Eye (tissue), 1 donor: ENCODE data around the gene LIX1.
"Not testable (repeated sequence)": the region's sequence is repeated elsewhere in the genome, so short reads cannot be mapped to it uniquely, and the experiment has no call there.

ENCODE experiments used
- DNase-seq: peaks from one replicate; pipeline ENCODE4 v3.0.0-alpha.2; 2015

LIX1 gene

DNA sequence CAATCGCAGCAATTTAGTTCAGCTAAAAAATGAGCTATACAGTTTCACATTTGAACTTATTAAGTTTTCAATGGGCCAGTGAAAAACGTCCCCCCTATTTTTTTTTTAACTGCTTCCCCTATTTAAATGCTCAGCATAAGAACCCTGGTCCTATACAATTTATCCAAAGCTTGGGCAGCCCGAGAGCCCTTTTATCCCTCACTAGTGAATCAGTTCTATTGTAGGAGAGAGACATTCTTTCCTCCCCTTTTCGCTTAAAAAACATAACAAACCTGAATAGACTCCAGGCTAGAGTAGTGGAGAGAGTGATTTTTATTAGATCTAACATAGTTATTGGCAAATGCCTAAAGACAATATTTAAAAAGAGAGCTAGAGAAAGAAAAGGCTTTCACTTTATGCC lies 1.4 kb downstream of the LIX1 start:
- DNase-seq, result no peak

DNA sequence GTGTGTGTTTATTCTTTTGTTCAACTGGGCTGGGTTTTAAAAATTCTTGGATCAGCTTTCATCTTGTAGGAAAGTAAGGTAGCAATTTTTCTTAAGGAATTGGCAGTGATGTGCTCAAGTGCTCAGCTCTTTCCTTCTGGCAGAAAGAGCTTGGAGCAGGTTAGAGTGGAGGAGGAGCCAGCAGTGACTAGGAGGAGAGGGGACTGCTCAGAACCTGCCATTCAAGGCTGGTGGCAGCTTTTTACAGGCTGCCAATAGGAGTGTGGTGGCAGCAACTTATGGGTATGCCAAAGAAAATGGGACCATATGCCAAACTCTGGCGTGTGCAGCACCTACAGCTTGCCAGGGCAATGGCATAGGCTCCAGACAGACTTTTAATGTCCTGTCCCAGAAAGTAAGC lies 2.2 kb downstream of the LIX1 start:
- not testable (repeated sequence) for DNase-seq

- DNase-seq, result no peak
Measured at GRCh38 chr5:97136475-97136874, 5.9 kb downstream of the LIX1 start.

DNA sequence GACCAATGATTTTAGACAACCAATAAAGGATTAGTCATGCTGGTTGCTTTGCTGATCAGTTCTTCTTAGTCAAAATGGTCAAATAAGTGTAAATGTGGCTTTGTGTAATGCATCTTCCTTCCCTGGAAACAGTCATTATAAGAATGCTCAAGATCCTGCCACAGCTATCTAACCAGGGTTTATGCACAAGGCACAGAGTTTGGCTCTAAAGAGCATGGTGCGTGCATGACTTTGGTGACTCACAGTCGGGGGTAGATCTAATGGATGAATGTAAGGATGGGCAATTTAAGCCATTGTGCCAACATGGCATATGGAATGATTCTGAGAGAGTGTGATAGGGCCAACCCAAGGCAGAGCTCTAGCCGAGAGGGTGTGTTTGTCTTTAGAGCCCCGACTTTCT lies 6.5 kb downstream of the LIX1 start:
- no peak for DNase-seq

GRCh38 chr5:97134634-97135033 lies 7.8 kb downstream of the LIX1 start:
- no peak for DNase-seq

GRCh38 chr5:97133101-97133500 lies 9.3 kb downstream of the LIX1 start:
- no peak for DNase-seq

DNA sequence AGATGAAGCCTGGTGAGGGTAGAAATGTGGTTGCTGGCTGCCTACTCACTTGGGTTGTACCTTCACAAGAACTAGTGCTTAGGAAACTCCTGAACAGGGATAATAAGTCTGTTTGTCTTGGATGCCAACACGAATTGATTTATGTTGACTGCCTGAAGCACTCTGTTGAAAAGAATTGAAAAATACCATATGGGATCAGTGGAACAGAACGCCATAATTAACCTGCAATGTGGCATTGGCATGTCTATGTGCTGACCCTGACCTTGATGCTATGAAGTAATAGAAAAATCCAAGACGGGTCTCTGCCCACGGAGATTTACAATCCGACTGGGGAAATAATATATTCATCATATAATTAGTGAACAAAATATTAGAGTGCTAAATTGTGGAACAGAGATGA lies 10.5 kb downstream of the LIX1 start:
- no peak for DNase-seq

DNA sequence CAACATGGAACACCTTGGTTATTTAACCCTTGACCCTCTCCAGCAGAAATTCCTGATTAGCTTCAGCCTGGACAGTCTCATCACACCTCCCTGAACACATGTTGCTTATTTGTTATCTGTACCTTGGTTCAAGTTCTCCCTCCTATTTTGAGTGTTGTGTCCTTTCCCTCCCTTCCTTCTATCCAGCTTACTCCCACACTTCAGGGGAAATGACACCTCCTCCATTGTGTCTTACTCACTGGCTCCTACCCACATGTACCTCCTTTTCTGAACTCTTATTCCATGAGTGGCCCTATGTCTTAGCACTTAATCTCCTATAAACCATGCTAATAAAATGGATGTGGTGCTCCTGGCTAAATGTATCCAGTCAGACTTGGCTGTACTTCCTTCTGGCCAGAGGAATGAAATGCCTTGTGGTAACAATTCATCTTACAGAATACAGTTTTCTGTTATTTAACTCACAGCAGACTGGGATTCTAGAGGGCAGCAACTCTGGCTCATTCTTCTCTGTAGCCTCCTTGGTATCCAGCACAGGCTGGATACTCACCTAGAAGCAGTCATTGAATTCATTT lies 11.2 kb downstream of the LIX1 start:
- DNase-seq, result no peak

GRCh38 chr5:97127727-97128126 lies 14.7 kb downstream of the LIX1 start:
- DNase-seq, result no peak

DNA sequence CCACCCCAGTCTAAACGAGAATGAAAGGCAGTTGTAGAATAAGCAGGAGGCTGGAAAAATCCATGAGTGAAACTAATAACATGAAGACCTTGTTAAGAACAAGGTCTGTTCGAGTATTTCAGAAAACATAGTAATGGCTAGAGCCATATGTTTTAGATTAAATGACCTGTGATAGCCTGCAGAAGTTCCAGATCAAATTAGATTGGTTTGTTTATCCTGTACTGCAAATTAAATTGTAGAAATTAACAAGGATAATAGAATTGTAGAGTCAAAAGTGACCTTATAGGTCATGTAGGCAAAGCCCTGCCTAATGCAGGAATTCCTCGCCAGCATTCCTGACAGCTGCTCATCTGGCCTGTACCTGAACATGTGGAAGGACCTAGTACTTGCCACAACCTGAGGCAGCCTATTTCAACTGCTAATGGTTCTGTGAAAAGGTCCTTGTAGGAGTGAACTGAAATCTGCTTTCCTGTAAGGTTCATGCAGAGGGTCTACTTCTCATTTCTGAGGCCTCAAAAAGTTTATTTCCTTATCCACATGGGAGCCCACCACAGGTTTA lies 17.2 kb downstream of the LIX1 start:
- DNase-seq, result no peak

DNA sequence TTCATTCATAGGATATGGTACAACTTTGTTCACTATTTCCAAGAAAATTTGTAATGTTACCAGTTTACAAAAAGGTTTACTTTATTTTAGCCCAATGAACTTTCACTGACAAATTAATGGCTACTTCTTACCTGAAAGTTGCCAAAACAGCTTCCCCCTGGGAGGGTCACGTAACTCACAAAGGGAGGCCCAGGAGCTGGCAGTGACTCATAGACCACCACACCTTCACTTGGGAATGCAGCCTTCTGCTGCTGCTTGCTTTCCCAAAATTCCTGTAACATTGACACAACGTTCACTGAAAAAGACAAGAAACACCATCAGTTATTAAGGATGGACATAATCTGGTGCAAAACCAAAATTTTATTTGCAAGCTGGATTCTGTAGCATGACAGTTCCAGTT lies 18.1 kb downstream of the LIX1 start:
- DNase-seq, result no peak

- no peak for DNase-seq
Measured at GRCh38 chr5:97121848-97122247, 20.6 kb downstream of the LIX1 start.

- no peak for DNase-seq
Measured at GRCh38 chr5:97120195-97120594, 22.2 kb downstream of the LIX1 start.

DNA sequence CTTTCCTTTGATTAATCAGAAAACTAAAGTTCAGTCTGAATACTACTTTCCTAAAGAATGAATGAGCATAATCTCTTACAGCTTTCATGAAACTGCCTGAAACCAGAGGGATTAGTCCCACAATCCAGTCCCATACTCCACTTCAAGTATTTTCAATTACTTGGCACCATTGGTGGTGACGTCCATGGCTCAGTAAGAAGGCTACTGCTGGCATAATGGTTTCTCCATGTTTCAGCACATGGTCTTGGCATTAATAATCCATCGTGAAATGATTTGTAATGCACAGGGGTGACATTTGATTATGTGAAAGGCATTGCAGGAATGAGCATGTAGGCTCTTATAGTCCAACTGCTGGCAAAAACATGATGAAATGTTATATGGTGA lies 23.4 kb downstream of the LIX1 start:
- DNase-seq, result no peak

DNA sequence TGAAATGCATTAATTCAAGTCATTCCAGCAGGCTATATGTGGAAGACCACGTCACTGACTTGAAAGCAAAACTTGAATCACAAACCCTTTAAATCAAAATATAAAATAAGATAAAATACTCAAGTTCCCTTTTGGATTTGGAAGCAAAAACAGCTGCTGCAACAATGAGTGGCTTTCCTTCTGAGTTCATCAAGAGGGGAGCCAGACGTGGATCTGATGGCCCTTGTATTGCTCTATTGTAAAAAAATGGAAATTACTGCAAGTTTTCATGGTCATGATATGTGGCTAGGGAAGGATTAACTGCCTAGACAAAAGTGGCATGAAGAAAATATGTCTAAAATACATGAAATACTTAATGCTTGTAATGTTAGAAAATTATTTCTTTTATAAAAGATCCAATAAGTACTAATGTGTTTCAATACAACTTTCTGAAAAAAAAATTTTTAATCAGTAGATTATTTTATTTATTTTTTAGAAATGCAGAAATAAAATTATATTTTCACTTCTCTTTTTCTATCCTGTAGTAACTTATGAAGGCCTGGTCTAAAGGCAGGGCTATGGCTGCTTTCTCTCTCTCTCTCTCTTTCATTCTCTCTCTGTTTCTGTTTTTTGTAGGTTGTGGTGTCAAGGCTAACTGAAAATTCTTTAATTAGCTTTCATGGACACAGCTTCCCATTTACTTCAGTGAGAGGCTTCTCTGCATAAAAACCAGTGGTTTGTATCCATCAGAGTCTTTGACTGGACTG lies 24.0 kb downstream of the LIX1 start:
- DNase-seq, result no peak

DNA sequence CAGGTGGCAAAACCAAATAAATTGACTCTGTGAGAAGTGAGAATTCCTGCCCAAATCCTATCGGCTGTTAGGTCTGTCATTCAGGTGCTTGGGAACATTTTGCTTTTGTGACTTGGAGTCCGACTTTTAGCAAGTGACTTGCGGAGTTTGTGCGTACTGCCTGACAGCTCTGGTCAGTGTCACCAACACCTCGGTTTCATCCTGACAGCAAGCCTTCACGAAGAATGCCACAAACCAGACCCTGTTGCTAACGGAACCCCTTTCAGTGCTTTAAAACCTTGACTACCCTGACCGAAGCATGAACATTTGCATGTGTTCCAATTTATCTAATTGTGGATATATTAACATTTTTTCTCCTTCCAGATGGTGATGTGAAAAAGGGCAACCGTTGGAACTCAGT lies 26.5 kb downstream of the LIX1 start:
- no peak for DNase-seq

DNA sequence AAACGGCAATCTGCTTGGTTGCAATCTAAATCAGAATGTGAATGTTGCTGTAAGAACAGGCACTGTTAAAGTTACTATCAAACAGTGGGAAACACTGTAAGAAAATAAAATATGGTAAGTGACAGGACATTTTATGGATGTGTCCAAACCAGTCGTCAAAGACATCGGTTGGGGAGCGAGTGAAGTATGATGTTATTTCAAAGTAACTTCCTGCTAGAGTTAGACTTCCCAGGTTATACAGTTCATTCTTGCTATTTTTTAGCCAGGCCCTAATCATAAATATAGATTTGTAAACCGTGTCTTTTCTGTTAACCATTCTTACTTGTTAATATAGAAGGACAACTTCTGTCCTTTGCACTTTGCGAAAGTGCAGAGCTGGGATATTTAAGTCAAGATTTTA lies 30.2 kb downstream of the LIX1 start:
- DNase-seq, result no peak

GRCh38 chr5:97111616-97112015 lies 30.8 kb downstream of the LIX1 start:
- no peak for DNase-seq

DNA sequence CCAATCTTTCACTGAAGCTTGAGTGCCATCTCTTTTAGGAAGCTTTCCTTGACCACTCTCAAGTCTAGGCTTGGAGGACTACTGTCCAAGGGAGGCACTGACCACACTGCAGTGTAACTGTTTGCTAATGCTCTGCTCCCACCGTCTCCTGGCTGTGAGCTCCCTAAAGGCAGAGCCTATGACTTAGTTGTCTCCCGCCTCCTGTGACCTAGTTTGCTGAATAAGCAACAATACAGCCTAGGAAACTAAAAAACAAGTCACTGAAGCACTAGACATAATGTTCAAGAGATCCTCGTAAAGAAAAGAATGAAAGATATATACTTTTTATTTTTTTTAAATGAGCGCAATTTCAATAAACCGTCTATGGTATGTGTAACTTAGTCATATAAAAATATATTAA lies 31.4 kb downstream of the LIX1 start:
- DNase-seq, result no peak

GRCh38 chr5:97107318-97107717 lies 35.1 kb downstream of the LIX1 start:
- DNase-seq, result no peak

- no peak for DNase-seq
Measured at GRCh38 chr5:97106216-97106581, 36.2 kb downstream of the LIX1 start.

- no peak for DNase-seq
Measured at GRCh38 chr5:97105501-97106215, 36.8 kb downstream of the LIX1 start.

DNA sequence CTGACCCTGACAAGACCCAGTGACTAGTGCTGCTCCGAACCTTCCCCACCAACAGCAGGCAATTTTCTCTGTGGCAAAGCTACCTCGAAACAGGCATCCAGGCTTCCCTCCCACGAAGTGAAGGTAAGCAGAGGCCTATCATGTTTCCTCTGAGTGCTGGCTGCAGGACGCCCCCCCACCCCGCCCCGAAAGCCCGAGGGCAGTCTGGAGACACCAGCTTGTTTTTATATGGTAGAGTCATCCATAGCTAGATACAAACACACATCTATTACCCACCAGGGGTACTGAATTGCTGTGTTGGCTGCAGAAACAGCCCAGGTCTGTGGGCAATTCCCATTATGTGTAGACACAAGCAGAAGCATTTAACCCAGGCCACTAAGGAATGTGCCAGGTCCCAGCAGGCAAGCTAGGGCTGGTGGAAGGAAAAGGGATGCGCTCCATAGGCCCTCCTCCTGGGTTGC lies 40.4 kb downstream of the LIX1 start:
- DNase-seq, result no peak
